ENCODE results near the gene LGALS16. TPM values are rescaled to one million over a fixed set of nuclear protein-coding genes. Genes with fewer than 3 reads are reported as not detected.

The LGALS16 gene
- total RNA-seq, 1 donor from 2014 or later, result not detected

Other genes starting within 250 kb of the LGALS16 start
- gene ZFP36, start 249.1 kb upstream of the LGALS16 start, total RNA-seq, result 1,383 TPM
- gene PLEKHG2, start 243.2 kb upstream of the LGALS16 start, total RNA-seq, result 56.4 TPM
- gene RPS16, start 220.0 kb upstream of the LGALS16 start, total RNA-seq, result 1,454 TPM
- gene SUPT5H, start 210.3 kb upstream of the LGALS16 start, total RNA-seq, result 84.5 TPM
- 58.4 TPM for gene TIMM50, start 175.1 kb upstream of the LGALS16 start, total RNA-seq
- gene DLL3, start 157.0 kb upstream of the LGALS16 start, total RNA-seq, result not detected
- gene SELENOV, start 140.8 kb upstream of the LGALS16 start, total RNA-seq, result not detected
- gene EID2B, start 123.1 kb upstream of the LGALS16 start, total RNA-seq, result 2.1 TPM
- 12.7 TPM for gene EID2, start 115.8 kb upstream of the LGALS16 start, total RNA-seq
- gene LGALS13, start 53.4 kb upstream of the LGALS16 start, total RNA-seq, result not detected
- gene LGALS14, start 48.6 kb downstream of the LGALS16 start, total RNA-seq, result not detected
- gene CLC, start 82.1 kb downstream of the LGALS16 start, total RNA-seq, result not detected
- gene LEUTX, start 122.9 kb downstream of the LGALS16 start, total RNA-seq, result not detected
- 8.8 TPM for gene DYRK1B, start 178.2 kb downstream of the LGALS16 start, total RNA-seq
- 121 TPM for gene FBL, start 190.5 kb downstream of the LGALS16 start, total RNA-seq